Kidney epithelial cell (primary cell): ENCODE measurements around the gene KNDC1. TPM values are rescaled to one million over a fixed set of nuclear protein-coding genes. Genes with fewer than 3 reads are reported as not detected.

Source experiments
- DNase-seq: peaks from one replicate; pipeline ENCODE4 v3.0.0-alpha.2; 2010; ENCODE audit warnings: low read depth
- H3K27me3 ChIP-seq: 2 replicates; pipeline ENCODE4 v1.6.0; 2011; ENCODE audit warnings: low read length; ENCODE audit not compliant: control insufficient read depth, insufficient read depth
- H3K36me3 ChIP-seq: 2 replicates; pipeline ENCODE4 v1.5.1; 2011; ENCODE audit warnings: low read length; ENCODE audit not compliant: control insufficient read depth, insufficient read depth
- H3K4me3 ChIP-seq: 2 replicates; pipeline ENCODE4 v1.5.1; 2011; ENCODE audit warnings: low read depth, mild to moderate bottlenecking, control low read depth, low read length
- total RNA-seq: library from RNA; depleted of rRNA; stranded (reverse); fragments of >200 nt; gene quantifications from 2 replicates; pipeline ENCODE4 v1.2.3, GENCODE V29; 2015
- TF ChIP-seq, protein P1 (sequence below): IDR thresholded peaks from 2 replicates; pipeline ENCODE4 v1.5.1; 2011; ENCODE audit warnings: mild to moderate bottlenecking, moderate library complexity, low read length, control low read depth, inconsistent platforms; ENCODE audit not compliant: insufficient read depth, poor library complexity, severe bottlenecking

Gene KNDC1
- total RNA-seq, 1 donor from 2014 or later, result 0.13 TPM

DNA sequence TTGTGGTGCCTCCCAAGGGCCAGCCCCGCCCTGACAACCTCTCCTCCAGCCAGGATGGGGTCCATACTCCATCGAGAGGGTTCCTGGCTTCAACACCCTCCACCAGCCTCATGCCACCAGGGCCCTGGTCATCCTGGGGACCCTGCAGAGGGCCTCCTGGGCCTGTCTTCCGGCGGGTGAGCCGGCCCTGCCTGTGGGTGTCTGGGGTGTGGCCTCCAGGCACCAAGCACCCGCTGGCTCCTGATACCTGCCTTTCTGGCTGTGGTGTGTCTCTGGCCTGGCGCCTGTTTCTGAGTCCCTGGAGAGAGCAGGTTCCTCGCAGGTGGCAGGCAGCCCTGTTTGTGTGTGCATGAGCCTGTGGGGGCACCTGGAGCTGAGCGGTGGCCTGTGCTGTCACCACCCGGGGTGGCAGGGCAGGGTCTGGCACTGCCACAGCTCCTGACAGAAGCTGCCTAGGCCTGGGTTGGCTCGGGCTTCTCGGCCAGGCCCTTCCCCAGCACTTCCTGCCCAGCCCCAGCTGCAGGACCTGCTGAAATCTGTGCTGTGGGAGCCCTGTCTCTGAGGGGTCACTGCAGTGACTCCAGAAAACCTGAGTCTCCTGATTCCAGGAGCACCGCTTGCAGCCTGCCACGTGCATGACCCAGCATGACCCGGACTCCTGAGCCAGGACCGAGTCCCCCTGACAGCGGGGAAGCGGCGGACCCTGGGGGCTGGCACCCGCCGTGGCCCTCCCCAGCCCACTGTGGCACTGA, 98.2 kb downstream of the KNDC1 start:
- H3K4me3 ChIP-seq, result no peak overlapping the region
- TF ChIP-seq, protein P1, sequence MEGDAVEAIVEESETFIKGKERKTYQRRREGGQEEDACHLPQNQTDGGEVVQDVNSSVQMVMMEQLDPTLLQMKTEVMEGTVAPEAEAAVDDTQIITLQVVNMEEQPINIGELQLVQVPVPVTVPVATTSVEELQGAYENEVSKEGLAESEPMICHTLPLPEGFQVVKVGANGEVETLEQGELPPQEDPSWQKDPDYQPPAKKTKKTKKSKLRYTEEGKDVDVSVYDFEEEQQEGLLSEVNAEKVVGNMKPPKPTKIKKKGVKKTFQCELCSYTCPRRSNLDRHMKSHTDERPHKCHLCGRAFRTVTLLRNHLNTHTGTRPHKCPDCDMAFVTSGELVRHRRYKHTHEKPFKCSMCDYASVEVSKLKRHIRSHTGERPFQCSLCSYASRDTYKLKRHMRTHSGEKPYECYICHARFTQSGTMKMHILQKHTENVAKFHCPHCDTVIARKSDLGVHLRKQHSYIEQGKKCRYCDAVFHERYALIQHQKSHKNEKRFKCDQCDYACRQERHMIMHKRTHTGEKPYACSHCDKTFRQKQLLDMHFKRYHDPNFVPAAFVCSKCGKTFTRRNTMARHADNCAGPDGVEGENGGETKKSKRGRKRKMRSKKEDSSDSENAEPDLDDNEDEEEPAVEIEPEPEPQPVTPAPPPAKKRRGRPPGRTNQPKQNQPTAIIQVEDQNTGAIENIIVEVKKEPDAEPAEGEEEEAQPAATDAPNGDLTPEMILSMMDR, result no peak
- H3K36me3 ChIP-seq, result no peaks in the 10 kb centered on the region
- no peak for DNase-seq
- H3K27me3 ChIP-seq, result no peaks in the 10 kb centered on the region

DNA sequence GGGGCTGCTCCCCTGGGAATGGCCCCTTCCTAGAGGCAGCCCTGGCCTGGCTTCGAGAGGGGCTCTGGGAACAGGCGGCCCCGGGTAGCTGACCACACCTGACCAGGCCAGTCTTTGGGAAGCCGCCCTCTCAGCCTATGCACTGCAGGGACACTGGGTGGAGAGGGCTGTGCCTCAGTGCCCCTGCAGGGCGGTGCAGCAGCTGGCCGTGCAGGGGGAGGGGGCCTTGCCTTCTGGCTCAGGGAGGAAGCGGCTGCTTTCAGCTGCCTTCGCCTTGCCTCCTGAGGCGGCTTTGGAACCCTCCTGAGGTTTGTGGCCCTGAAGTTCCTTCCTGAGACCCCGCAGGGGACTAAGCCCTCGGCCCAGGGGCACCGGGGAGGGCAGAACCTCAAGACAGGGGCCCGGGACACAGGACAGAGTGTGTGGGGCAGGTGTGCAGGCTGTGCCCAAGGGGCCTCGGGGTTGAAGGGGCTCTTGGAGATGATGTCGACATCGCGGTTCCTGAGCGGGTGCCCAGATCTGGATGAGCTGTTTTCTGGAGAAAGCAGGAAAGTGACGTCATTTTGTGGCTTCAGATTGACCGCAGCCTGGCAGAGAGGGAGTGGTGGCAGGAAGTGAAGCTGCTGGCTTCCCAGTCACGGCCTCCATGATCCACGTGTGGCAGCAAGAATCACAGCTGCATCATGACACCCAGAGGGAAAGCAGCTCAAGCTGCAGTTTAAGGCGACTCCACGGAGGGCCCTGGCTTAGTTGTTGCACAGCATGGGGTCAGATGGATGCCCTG, 99.0 kb downstream of the KNDC1 start:
- H3K4me3 ChIP-seq, result no peak overlapping the region
- DNase-seq, result peak; percentile 98
- no peaks in the 10 kb centered on the region for H3K36me3 ChIP-seq
- H3K27me3 ChIP-seq, result no peaks in the 10 kb centered on the region
- TF ChIP-seq, protein P1, result no peak

DNA sequence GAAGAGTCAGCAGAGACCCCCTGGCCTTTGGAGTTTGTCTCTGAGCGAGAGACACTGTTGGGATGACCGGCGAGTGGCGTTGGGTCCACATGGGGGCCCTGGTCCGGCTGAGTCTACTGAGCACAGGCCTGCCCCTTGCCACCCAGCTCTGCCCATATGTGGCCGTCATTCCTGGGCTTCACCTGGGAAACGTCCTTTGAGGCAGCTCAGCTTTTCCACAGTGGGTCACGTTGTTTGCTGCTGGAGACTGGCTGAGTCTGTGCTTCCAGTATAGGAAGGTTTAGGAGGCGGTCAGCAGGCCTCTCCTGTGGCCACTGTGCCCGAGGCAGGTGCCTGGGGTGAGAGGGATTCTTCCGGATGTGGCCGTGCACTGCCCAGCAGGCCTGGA, 99.6 kb downstream of the KNDC1 start:
- TF ChIP-seq, protein P1, result no peak
- no peak for DNase-seq
- Histone ChIP-seq H3K36me3 (no peaks in the 10 kb centered on the region), H3K4me3 (no peak overlapping the region), H3K27me3 (no peaks in the 10 kb centered on the region)

DNA sequence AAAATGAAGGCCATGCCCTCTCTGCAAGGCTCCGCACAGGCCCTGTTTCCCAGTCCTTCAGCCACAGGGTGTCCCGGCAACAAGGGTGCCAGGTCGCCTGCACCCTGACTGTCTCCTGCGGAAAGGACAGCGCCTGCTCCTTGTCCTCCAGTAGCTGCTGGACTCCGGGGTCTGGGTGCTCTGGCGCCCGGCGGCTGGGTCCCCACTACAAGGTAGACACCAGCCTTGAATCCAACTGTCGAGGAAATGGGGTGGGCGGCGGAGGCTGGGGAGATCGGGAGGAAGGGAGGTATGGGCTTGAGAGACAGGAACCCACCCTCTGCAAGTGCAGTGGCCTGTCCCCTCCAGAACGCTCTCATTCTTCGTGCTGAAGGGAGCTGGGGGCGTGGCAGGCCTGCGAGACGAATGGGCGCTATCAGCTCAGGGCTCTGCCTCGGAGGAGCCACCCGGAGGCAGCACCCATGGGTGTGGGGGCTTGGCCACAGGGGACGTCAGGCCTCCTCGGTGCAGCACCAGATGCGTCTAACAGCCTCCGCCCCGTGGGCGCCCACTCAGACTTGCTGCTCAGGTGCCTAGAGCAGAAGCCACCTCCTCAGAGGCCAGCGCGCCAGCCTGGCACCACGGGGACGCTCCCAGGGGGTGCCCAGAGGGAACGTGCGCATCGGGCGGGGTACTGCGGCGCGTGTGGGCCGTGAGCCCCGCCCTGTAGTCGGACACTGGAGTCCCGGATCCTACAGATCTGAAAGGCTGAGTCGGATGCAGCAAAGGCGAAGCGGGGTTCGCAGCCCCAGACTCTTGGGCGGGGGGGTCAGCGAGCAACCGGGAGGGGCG, 101.1 kb downstream of the KNDC1 start:
- TF ChIP-seq, protein P1, result no peak
- Histone ChIP-seq H3K4me3 (peak overlapping the region; percentile 56), H3K36me3 (no peaks in the 10 kb centered on the region), H3K27me3 (no peaks in the 10 kb centered on the region)
- DNase-seq, result no peak

DNA sequence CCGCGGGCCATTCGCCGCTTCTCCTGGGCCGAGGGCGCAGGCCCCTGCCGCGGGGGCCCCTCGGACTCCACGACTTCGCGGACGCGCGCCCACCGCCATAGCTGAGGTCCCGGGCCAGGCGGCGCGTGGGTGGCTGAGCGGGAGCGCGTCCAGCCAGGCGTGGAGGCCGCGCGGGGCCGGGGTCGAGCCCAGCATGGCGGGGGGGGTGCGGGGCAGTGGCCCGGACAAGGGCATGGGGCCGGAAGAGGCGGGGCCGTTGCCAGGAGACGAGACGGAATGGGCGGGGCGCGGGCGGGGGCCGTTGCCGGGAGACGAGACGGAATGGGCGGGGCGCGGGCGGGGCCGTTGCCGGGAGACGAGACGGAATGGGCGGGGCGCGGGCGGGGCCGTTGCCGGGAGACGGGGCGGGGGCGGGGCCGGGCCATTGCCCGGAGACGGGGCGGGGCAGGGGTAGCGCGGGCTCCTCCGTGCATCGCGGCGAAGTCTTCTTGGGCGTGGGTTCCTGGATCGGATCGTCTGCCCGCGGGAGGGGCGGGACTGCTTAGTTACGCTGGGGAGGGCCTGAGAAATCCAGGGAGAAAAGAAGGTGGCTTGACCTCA, 101.8 kb downstream of the KNDC1 start:
- H3K36me3 ChIP-seq, result no peaks in the 10 kb centered on the region
- no peaks in the 10 kb centered on the region for H3K27me3 ChIP-seq
- peak overlapping the region; percentile 56 for H3K4me3 ChIP-seq
- TF ChIP-seq, protein P1, result no peak
- DNase-seq, result no peak
